HepG2 (cell line): ENCODE measurements around the gene CTNNA1. TPM values are rescaled to one million over a fixed set of nuclear protein-coding genes. Genes with fewer than 3 reads are reported as not detected.

Experiments
- ATAC-seq: fragments of 200-7000 bp; cut with Tn5 transposase; 3 replicates; pipeline ENCODE4 v1.9.1; 2020; ENCODE audit warnings: mild to moderate bottlenecking, moderate library complexity
- BruUV-seq: library from RNA; stranded (reverse); fragments of 400-500 nt; replicated peaks from 2 replicates; lab custom pipeline; 2021; lab: Mats Ljungman, UMichigan
- CTCF ChIA-PET: fragments of 300-600 bp; formaldehyde crosslinking; extraction: SDS; loops from one replicate; lab custom pipeline; 2021; ENCODE audit warnings: low total read pairs, inconsistent platforms, low intra/inter-chr PET ratio; lab: Yijun Ruan, JAX
- POLR2A ChIA-PET: fragments of 350-600 bp; sonication (Branson Sonifier 250); formaldehyde crosslinking; loops from one replicate; lab custom pipeline; 2020; ENCODE audit warnings: antibody characterized with exemption, inconsistent platforms; lab: Yijun Ruan, JAX
- DNase-seq: peaks from one replicate; pipeline ENCODE4 v3.0.0-alpha.2; 2015; ENCODE audit warnings: low spot score
- FAIRE-seq: peaks from 3 replicates; lab custom pipeline; 2011; peaks lifted over from hg19 to GRCh38; lab: Jason Lieb, UNC
- H2AFZ ChIP-seq: one replicate; pipeline ENCODE4 v1.6.1; 2011; ENCODE audit warnings: low read length, inconsistent platforms
- H3K27ac ChIP-seq: fragments of 300-600 bp; 3 replicates; pipeline ENCODE4 v1.8.0; 2011; ENCODE audit warnings: mixed run types, mild to moderate bottlenecking, mixed read lengths, low read length, inconsistent platforms; ENCODE audit not compliant: insufficient read depth; ENCODE audit errors: extremely low read length
- H3K27me3 ChIP-seq, 2 experiments: fragments of 200-600 bp in 1 of 2; 2 replicates in 1 of 2; 3 replicates in 1 of 2; pipeline versions ENCODE4 v1.6.0 to v1.8.0; 2011; ENCODE audit warnings: low read length in 2 of 2, mild to moderate bottlenecking in 2 of 2, moderate library complexity in 2 of 2, inconsistent platforms in 1 of 2; ENCODE audit not compliant: insufficient read depth in 2 of 2, control insufficient read depth in 1 of 2
- H3K36me3 ChIP-seq, 2 experiments: fragments of 200-600 bp in 1 of 2; replicated peaks in 1 of 2; 2 replicates in 1 of 2; 3 replicates in 1 of 2; pipeline versions ENCODE4 v1.5.1 to v1.8.0; 2011; ENCODE audit warnings: low read length in 2 of 2, inconsistent platforms in 1 of 2; ENCODE audit not compliant: insufficient read depth in 2 of 2, control insufficient read depth in 1 of 2
- H3K4me1 ChIP-seq: 2 replicates; pipeline ENCODE4 v1.5.1; 2012; ENCODE audit warnings: low read length, inconsistent platforms; ENCODE audit not compliant: insufficient read depth
- H3K4me2 ChIP-seq: 2 replicates; pipeline ENCODE4 v1.6.0; 2011; ENCODE audit warnings: low read depth, low read length, inconsistent platforms
- H3K4me3 ChIP-seq, 3 experiments: fragments of 200-600 bp in 1 of 3; sonication (generic), shearing (Covaris generic) in 1 of 3; replicated peaks in 1 of 3; 2 replicates each; pipeline ENCODE4 v1.5.1; 2011 to 2016; ENCODE audit warnings: low read length in 3 of 3, inconsistent platforms in 2 of 3, low read depth in 2 of 3, mild to moderate bottlenecking in 2 of 3, control low read depth in 1 of 3, mixed read lengths in 1 of 3; ENCODE audit not compliant: insufficient read depth in 1 of 3
- H3K79me2 ChIP-seq: one replicate; pipeline ENCODE4 v1.6.1; 2011; ENCODE audit warnings: low read length, inconsistent platforms; ENCODE audit not compliant: insufficient read depth
- H3K9ac ChIP-seq: 2 replicates; pipeline ENCODE4 v1.6.0; 2011; ENCODE audit warnings: mild to moderate bottlenecking, low read depth, low read length, inconsistent platforms; ENCODE audit not compliant: insufficient read depth
- H3K9me3 ChIP-seq: 2 replicates; pipeline ENCODE4 v1.5.1; 2012; ENCODE audit warnings: mild to moderate bottlenecking, low read length
- H4K20me1 ChIP-seq: 2 replicates; pipeline ENCODE4 v1.6.0; 2011; ENCODE audit warnings: inconsistent platforms, mild to moderate bottlenecking, low read length, moderate library complexity; ENCODE audit not compliant: insufficient read depth
- RBAK ChIP-seq: sonication (generic); formaldehyde crosslinking; IDR thresholded peaks from 2 replicates; pipeline ENCODE4 v1.5.1; 2020; ENCODE audit warnings: mild to moderate bottlenecking, missing genetic modification reagents
- ZBTB43 ChIP-seq: sonication (generic); formaldehyde crosslinking; conservative IDR thresholded peaks from 2 replicates; pipeline ENCODE4 v1.4.0; 2020; ENCODE audit warnings: missing genetic modification reagents
- ZFX ChIP-seq: sonication (generic); formaldehyde crosslinking; IDR thresholded peaks from 2 replicates; pipeline ENCODE4 v1.4.0; 2020; ENCODE audit warnings: mild to moderate bottlenecking, low read depth, missing genetic modification reagents, moderate library complexity
- ZNF253 ChIP-seq: sonication (generic); formaldehyde crosslinking; IDR thresholded peaks from 2 replicates; pipeline ENCODE4 v1.8.0; 2022; ENCODE audit warnings: mild to moderate bottlenecking, missing genetic modification reagents, borderline replicate concordance
- ZNF33A ChIP-seq: sonication (generic); formaldehyde crosslinking; IDR thresholded peaks from 2 replicates; pipeline ENCODE4 v1.5.1; 2020; ENCODE audit warnings: missing genetic modification reagents, mild to moderate bottlenecking, moderate library complexity, borderline replicate concordance
- WGBS: methylation state at CpG from one replicate; pipeline ENCODE4 v1.1.6; 2017; ENCODE audit warnings: low lambda C conversion rate; 5-methylcytosine and 5-hydroxymethylcytosine counted together
- in situ Hi-C: cut with HindIII; loops from 2 replicates; pipeline ENCODE4 v1.10.0; 2017; ENCODE audit warnings: low pct_unique_long_range_greater_than_20kb; ENCODE audit not compliant: extremely low pct_ligation_motif_present
- intact Hi-C: fragments of 100-400 bp; cut with micrococcal nuclease; formaldehyde crosslinking; loops from one replicate; pipeline ENCODE4 v1.10.0; 2022; ENCODE audit not compliant: unreplicated experiment
- polyA plus RNA-seq, 8 experiments: library from polyadenylated mRNA; depleted of rRNA in 3 of 8; stranded (reverse) in 7 of 8; unstranded in 1 of 8; fragments of >200 nt; fragmentation: Illumina TruSeq in 4 of 8; extraction: Trizol in 4 of 8; gene quantifications; 2 replicates each; pipeline versions ENCODE4 v1.2.1 to v1.2.3, GENCODE V29; 2011 to 2016; ENCODE audit warnings: low read depth in 4 of 8, missing spikeins in 1 of 8, mixed read lengths in 1 of 8; ENCODE audit not compliant: insufficient read depth in 1 of 8
- total RNA-seq, 5 experiments: library from RNA; depleted of rRNA; stranded (reverse); fragments of >200 nt; fragmentation: Illumina TruSeq; extraction: Trizol; gene quantifications; 2 replicates each; pipeline ENCODE4 v1.2.3, GENCODE V29; 2016; ENCODE audit warnings: low read depth in 1 of 5

Gene CTNNA1
- total and polyA plus RNA-seq, 2 of the 13 experiments (the other 11 are each of a cell fraction or from before 2014, with no cell fraction given): 66.8 to 162 TPM

- POLR2A ChIA-PET: interaction anchor here (0.7 to 0.9 kb wide), 2 partner anchors 12 to 13 kb away, joined by 3 read pairs; no protein-coding TSS in a partner anchor
- H3K4me2 ChIP-seq: no peak overlapping the region
- no TSS peak for BruUV-seq
- no peaks in the 10 kb centered on the region for H3K79me2 ChIP-seq
- H3K9me3 ChIP-seq: no peaks in the 10 kb centered on the region
- no peak overlapping the region for H3K27ac ChIP-seq
- DNase-seq (no peak), ATAC-seq (no peak), FAIRE-seq (no peak)
- no peak overlapping the region for H3K4me3 ChIP-seq
- H3K36me3 ChIP-seq: no peaks in the 10 kb centered on the region
- no peak overlapping the region for H2AFZ ChIP-seq
- H3K9ac ChIP-seq: no peak overlapping the region
- CTCF ChIA-PET: no interaction called here
- intact Hi-C loops (no loop called here), in situ Hi-C loops (loop anchor here (25.0 kb wide), 1 partner anchor 288 kb away; no protein-coding TSS in a partner anchor)
- H3K4me1 ChIP-seq: peaks cover 13% of the 10 kb centered on the region
- 91% methylated on average over 8 of the region's 8 CpGs for WGBS
- TF ChIP-seq ZNF33A: no peak
- TF ChIP-seq RBAK (CRISPR knock-in tag): no peak
- no peak for TF ChIP-seq ZFX (CRISPR knock-in tag)
- no peaks in the 10 kb centered on the region for H3K27me3 ChIP-seq
- H4K20me1 ChIP-seq: no peaks in the 10 kb centered on the region
Observed at GRCh38 chr5:138974227-138975063, 221.2 kb downstream of the CTNNA1 start.

GRCh38 chr5:138975098-138975847 is 222.0 kb downstream of the CTNNA1 start:
- 96% methylated on average over 8 of the region's 10 CpGs for WGBS
- TF ChIP-seq ZNF253 (CRISPR knock-in tag) (no peak), ZBTB43 (CRISPR knock-in tag) (no peak)

More at GRCh38 chr5:138975098-138975847, 222.0 kb downstream of the CTNNA1 start:
- H3K27ac ChIP-seq: no peak overlapping the region
- DNase-seq (no peak), ATAC-seq (no peak), FAIRE-seq (no peak)
- H3K27me3 ChIP-seq: no peaks in the 10 kb centered on the region
- no peak overlapping the region for H2AFZ ChIP-seq
- ChIA-PET CTCF (no interaction called here), POLR2A (interaction anchor here (0.9 kb wide), 1 partner anchor 13 kb away, joined by 3 read pairs; no protein-coding TSS in a partner anchor)
- H3K79me2 ChIP-seq: no peaks in the 10 kb centered on the region
- H3K4me1 ChIP-seq: peaks cover 13% of the 10 kb centered on the region
- H3K9ac ChIP-seq: no peak overlapping the region
- BruUV-seq: no TSS peak
- no peak overlapping the region for H3K4me2 ChIP-seq
- H3K36me3 ChIP-seq: no peaks in the 10 kb centered on the region
- no peaks in the 10 kb centered on the region for H3K9me3 ChIP-seq
- intact Hi-C loops (no loop called here), in situ Hi-C loops (no loop called here)
- no peak overlapping the region for H3K4me3 ChIP-seq
- no peaks in the 10 kb centered on the region for H4K20me1 ChIP-seq
